ENCODE data around the gene SPDYE6.
"Not testable (repeated sequence)": the region's sequence is repeated elsewhere in the genome, so short reads cannot be mapped to it uniquely, and the experiment has no call there.

GRCh38 chr7:102335574-102335973, 20.7 kb downstream of the SPDYE6 start:
- TF ChIP-seq, protein P1, sequence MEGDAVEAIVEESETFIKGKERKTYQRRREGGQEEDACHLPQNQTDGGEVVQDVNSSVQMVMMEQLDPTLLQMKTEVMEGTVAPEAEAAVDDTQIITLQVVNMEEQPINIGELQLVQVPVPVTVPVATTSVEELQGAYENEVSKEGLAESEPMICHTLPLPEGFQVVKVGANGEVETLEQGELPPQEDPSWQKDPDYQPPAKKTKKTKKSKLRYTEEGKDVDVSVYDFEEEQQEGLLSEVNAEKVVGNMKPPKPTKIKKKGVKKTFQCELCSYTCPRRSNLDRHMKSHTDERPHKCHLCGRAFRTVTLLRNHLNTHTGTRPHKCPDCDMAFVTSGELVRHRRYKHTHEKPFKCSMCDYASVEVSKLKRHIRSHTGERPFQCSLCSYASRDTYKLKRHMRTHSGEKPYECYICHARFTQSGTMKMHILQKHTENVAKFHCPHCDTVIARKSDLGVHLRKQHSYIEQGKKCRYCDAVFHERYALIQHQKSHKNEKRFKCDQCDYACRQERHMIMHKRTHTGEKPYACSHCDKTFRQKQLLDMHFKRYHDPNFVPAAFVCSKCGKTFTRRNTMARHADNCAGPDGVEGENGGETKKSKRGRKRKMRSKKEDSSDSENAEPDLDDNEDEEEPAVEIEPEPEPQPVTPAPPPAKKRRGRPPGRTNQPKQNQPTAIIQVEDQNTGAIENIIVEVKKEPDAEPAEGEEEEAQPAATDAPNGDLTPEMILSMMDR (IDR thresholded peaks at IDR 0.05): not testable (repeated sequence)
- TF ChIP-seq POLR2A (IDR thresholded peaks at IDR 0.05): not testable (repeated sequence)
